NCI-H524 (cell line): Measurements from ENCODE around the gene GNA15.

Experiments
- DNase-seq, 2 experiments: peaks; one replicate each; lab custom pipeline; 2025; lab: John Stamatoyannopoulos, UW

GNA15 gene

GRCh38 chr19:3106509-3107141 is 29.2 kb upstream of the GNA15 start:
- no peak for DNase-seq

GRCh38 chr19:3107658-3108057 is 28.2 kb upstream of the GNA15 start:
- DNase-seq: no peak

GRCh38 chr19:3108775-3109174 is 27.1 kb upstream of the GNA15 start:
- peak; percentile 17 to 69 for DNase-seq

- no peak for DNase-seq
Measured at GRCh38 chr19:3109491-3109890, 26.3 kb upstream of the GNA15 start.

- DNase-seq: no peak
Measured at GRCh38 chr19:3110126-3110825, 25.6 kb upstream of the GNA15 start.

GRCh38 chr19:3111586-3112247 is 24.1 kb upstream of the GNA15 start:
- no peak for DNase-seq

GRCh38 chr19:3112375-3113099 is 23.3 kb upstream of the GNA15 start:
- no peak for DNase-seq

- no peak for DNase-seq
Measured at GRCh38 chr19:3113100-3114017, 22.5 kb upstream of the GNA15 start.

GRCh38 chr19:3114018-3114726 is 21.7 kb upstream of the GNA15 start:
- no peak for DNase-seq

- DNase-seq: no peak
Measured at GRCh38 chr19:3114811-3115210, 21.0 kb upstream of the GNA15 start.

- no peak for DNase-seq
Measured at GRCh38 chr19:3115411-3115810, 20.4 kb upstream of the GNA15 start.

GRCh38 chr19:3115916-3116602 is 19.8 kb upstream of the GNA15 start:
- no peak for DNase-seq

- no peak for DNase-seq
Measured at GRCh38 chr19:3116621-3117020, 19.2 kb upstream of the GNA15 start.

- DNase-seq: no peak
Measured at GRCh38 chr19:3117716-3118115, 18.1 kb upstream of the GNA15 start.

- DNase-seq: no peak
Measured at GRCh38 chr19:3118232-3119070, 17.4 kb upstream of the GNA15 start.

- no peak for DNase-seq
Measured at GRCh38 chr19:3119071-3119595, 16.7 kb upstream of the GNA15 start.

GRCh38 chr19:3119693-3120380 is 16.0 kb upstream of the GNA15 start:
- no peak for DNase-seq

GRCh38 chr19:3120611-3121276 is 15.1 kb upstream of the GNA15 start:
- DNase-seq: no peak
